HCEC 1CT (cell line): Measurements from ENCODE around the gene SHOC2.
A peak's percentile ranks its signal among the peaks of the same experiment; 100 is the strongest.

Source experiments
- DNase-seq: peaks from one replicate; pipeline ENCODE4 v3.0.0-alpha.2; 2017

SHOC2 gene

DNA sequence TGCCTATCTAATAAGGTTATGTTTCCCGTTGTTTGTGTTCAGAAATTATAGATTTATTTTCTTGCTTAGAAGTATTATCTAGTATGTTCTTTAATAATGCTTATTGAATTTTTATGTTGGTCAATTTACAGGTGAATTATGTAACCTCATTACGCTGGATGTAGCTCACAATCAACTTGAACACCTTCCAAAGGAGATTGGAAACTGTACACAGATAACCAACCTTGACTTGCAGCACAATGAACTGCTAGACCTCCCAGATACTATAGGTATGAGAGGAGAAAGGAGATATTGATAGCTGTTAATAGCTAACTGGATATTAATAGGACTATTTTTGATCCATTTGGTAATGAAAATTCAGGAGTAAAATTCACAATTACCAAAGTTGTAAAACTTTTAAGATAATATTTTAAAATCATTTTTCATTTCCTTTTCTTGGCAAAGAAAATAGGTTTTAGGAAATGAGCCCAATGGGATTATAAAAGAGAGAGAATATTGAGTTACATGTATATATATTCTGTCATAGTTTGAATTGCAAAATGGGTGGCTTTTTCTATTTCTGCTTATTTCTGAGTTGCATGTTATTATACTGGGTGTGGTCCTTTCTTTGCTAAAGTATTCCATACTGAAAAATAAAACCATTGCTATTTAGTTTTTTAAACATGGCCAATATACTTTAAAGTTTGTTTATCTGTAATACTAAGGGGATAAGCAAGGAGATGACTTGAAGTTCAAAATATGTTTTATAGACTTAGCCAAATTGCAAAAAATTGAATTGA lies 66.3 kb downstream of the SHOC2 start:
- DNase-seq: no peak

- DNase-seq: peak; percentile 69
Measured at GRCh38 chr10:110989016-110989415, 69.6 kb downstream of the SHOC2 start.

DNA sequence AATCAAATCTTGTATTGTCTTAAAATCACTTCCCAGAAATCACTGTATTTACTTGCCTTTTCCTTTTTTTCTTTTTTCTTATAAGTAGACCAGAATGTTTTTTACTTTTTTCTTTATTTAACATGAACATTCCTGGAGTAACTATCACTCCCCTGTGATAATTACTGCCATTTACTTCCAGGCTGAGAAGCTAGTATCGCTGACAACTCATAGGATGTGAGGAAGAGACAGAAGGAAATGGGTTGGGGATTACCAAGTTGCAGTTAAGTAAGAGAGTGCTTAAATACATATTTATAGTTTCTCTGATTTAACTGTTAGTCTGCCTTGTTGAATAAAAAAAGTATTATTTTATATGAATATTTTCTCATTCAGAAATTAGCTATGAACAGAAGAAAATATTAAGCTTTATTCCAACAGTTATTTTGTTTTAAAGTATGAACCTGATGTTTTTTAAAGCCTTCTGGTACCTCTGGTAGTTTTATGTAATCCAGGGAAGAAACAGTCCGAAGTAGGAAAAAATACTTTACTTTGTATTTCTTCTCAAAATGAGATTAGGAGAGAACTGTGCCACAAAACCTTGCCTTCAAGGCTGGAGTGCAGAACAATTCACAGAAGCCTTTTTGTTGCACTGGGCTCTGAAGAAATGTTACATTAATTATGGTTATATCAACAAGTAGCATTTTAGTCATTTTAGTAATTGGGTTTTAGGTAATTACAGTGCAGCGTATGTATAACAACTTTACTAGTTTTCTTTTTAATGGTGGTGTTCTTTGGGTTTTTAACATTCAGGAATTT lies 72.8 kb downstream of the SHOC2 start:
- DNase-seq: peak; percentile 23

DNA sequence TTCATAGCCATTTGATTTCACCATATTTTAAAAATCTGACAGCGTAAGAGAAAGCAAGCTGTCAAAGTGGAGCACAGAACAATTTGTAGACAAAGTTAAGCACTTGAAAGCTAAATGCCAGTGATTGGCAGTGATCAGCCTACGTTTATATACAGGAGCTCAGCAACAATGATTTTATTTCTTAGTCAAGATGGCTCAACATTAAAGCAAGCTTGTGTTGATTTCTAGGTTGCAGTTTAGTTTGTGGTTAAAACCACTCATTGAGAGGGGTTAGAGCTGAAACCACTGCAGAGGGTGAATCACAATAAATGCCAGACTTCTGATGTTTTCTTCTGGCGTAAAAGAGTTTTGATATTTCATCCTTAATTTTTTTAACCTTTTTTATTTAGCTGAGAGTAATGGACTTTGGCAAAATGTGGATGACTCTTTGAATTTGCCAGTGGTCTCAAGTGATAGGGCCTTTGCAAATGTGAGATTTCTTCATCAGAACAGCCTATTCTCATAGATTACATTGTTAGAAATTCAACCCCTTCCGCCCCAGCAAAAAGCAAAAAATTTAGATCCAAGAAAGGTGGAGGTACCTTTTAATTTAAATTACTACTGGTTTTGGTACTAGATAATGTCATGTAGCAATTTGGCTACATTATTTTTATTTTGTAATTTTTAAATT lies 73.8 kb downstream of the SHOC2 start:
- peak; percentile 92 for DNase-seq

- no peak for DNase-seq
Measured at GRCh38 chr10:110994406-110995086, 75.1 kb downstream of the SHOC2 start.

DNA sequence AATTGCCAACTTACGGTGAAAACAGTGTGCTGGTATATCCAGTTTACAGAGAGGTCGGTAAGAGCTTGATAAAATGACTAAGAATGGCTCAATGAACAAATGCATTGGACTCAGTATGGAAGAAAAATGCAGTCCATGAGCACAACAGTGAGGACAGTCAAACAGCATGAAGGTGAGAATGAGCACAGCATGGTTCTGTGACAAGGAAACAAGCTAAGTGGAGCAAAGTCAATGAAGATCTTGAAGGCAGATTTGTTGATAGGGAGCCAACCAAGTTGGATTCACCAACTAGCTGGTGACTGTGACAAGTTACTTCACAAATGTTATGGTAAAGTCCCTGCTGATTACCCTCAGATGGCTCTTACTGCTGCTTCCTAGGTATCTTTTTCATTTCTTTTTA lies 75.9 kb downstream of the SHOC2 start:
- no peak for DNase-seq

DNA sequence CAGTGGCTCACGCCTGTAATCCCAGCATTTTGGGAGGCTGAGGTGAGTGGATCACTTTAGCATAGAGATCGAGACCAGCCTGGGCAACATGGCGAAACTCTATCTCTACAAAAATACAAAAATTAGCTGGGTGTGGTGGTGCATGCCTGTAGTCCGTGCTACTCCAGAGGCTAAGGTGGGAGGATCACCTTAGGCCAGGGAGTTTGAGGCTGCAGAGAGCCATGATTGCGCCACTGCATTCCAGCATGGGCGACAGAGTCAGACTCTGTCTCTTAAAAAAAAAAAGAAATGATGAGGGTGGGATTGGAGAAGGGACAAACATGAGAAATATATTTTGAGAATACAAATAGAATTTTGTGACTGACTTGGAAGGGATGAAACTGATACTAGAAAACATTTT lies 76.9 kb downstream of the SHOC2 start:
- no peak for DNase-seq

DNA sequence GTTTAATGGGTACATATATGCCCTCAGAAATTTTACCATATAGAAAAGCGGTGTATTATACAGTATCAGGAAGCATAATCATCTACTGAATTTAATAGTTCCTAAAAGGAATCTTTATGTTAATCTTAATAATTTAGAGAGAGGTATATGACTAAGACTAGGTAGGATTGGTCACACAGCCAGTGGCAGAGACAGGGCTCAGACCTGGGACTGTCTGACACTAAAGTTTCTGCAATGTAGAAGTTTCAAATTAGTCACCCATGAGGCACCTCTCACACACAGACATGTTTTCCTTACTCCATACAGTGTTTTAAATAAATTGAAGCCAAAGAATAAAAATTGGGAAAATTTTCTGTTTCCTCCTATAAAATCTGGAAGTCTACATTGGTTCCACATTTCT lies 84.6 kb downstream of the SHOC2 start:
- DNase-seq: no peak

DNA sequence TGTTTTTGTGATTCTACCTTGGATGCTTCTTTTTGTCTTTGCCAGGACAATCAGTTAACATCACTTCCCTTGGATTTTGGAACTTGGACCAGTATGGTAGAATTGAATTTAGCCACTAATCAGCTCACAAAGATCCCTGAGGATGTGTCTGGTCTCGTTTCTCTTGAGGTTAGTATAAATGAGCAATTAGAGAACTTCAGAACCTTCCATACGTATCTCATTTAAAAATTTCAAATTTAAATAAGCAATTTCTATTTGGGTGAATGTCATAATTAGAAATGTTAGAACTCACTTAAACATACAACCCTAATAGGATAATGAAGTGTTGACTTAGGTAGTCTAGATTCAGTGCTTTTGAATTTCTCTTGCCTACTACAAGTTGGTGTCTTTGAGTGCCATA lies 88.1 kb downstream of the SHOC2 start:
- no peak for DNase-seq

- DNase-seq: no peak
Measured at GRCh38 chr10:111015181-111015580, 95.8 kb downstream of the SHOC2 start.

DNA sequence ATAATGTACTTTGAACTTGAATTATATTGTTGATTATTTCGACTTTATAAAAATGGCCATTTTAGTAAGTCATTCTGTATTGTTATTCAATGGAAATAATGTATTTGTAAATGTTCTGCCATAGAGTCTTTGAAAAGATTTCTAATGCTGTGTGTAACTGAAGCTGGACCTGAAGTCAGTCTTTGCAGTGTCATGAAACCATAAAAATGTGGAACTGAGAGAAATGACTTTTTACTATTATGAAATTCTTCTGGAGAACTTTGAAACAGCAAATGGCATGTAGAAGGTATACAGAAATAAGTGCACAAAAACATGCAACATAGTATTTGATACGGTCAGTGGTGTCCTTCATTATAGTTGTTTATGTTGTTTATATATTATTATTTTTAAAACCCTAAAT lies 97.7 kb downstream of the SHOC2 start:
- no peak for DNase-seq

GRCh38 chr10:111018021-111018420 lies 98.6 kb downstream of the SHOC2 start:
- DNase-seq: peak; percentile 8

GRCh38 chr10:111023060-111023459 lies 103.7 kb downstream of the SHOC2 start:
- DNase-seq: no peak

GRCh38 chr10:111030042-111030750 lies 110.8 kb downstream of the SHOC2 start:
- no peak for DNase-seq

DNA sequence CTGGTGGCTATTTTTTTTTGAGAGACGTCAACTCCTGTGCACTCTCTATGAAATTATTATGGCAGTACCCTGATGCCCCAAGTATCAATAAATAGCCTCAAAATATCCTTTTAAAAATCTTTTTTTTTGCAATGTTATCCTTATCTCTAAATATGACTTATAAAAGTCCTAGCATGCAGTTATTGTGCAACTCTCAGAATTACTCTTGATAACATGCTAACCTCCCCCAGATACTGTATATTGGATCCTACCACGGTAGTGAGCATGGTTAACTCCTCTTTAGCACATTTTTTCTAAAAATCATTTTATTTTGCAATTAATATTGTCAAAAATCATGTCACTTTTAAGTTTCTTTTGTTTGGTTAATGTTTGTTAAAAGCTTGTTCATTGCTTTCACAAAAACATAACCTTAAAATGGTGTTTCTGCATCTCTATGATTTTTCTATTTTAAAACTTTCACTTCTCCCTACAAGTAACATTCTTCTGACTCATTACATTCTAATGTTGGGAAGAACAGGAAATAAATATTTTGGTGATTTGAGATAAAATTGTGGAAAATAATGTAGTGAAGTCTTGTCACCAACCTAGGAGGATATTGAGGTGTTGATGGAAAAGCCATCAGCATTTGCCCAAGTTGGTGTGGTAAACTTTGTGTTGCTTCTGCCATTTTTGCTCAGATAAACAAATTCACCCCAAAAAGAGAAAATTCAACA lies 115.3 kb downstream of the SHOC2 start:
- DNase-seq: peak; percentile 57

DNA sequence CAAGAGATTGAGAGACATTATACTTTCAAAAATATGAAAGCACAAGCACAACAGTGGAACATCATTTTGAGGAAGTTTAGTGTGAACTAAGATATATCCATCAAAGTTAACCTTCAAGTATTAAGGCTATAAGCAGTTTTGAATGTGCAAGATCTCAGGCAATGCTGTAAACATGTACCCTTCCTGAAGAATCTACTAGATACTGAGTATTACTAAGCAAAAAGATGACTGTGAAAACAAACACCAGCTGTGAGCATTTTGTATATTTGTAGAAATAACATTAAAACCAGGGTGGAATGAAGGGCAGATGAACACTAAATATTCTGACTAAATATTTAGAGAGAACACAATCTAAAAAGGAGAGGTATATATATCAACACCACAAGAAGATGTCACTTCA lies 116.1 kb downstream of the SHOC2 start:
- DNase-seq: peak; percentile 12

GRCh38 chr10:111037858-111038257 lies 118.5 kb downstream of the SHOC2 start:
- no peak for DNase-seq

DNA sequence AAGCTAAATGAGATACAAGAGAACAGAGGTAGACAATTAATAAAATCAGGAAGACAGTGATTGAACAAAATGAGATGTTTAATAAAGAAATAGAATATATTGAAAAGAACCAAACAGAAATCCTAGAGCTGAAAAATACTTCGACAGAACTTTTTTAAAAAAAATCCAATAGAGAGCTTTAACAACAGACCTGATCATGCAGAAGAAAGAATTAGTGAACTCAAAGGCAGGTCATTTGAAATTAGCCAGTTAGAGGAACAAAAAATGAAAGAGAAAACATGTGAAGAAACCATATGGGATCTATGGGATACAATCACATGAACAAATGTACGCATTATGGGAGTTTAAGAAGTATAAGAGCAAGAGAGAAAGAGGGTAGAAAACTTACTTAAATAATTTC lies 120.1 kb downstream of the SHOC2 start:
- no peak for DNase-seq

DNA sequence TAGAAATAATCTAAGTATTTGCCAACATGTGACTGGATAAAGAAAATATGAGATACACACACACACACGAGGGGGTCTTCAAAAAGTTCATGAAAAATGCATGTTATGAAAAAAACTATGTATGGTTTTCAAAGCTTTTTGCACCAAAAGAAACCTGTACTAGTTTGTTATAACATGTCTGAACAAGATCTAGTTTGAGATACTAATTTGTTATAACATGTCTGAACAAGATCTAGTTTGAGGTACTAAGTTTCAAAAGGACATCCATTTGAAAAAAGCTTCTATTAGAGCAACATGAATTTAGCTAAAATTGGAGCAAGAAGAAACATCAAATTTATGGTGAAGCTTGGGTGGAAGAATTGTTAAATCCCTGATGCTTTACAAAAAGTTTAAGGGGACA lies 137.6 kb downstream of the SHOC2 start:
- no peak for DNase-seq
